Skeletal muscle tissue (tissue), 4 donors: ENCODE results near the gene AGT. TPM values are rescaled to one million over a fixed set of nuclear protein-coding genes. Genes with fewer than 3 reads are reported as not detected.
"Not testable (repeated sequence)": the region's sequence is repeated elsewhere in the genome, so short reads cannot be mapped to it uniquely, and the experiment has no call there.

Source experiments
- H3K27ac ChIP-seq: one replicate; pipeline ENCODE4 v1.7.0; 2013; ENCODE audit warnings: mild to moderate bottlenecking, low read depth, low read length, inconsistent platforms
- H3K27me3 ChIP-seq, 3 donors: one replicate each; pipeline ENCODE4 v1.7.0; 2013; ENCODE audit warnings: low read length in 3 of 3; ENCODE audit not compliant: control insufficient read depth in 3 of 3, insufficient read depth in 3 of 3
- H3K36me3 ChIP-seq, 3 donors: one replicate each; pipeline ENCODE4 v1.7.0; 2013; ENCODE audit warnings: low read length in 3 of 3; ENCODE audit not compliant: control insufficient read depth in 3 of 3, insufficient read depth in 3 of 3
- H3K4me1 ChIP-seq, 3 donors: one replicate each; pipeline ENCODE4 v1.7.0; 2013; ENCODE audit warnings: low read length in 3 of 3, mild to moderate bottlenecking in 3 of 3; ENCODE audit not compliant: control insufficient read depth in 3 of 3, insufficient read depth in 3 of 3
- H3K4me3 ChIP-seq, 3 donors: one replicate each; pipeline ENCODE4 v1.7.0; 2013; ENCODE audit warnings: low read length in 3 of 3
- H3K9ac ChIP-seq, 3 donors: one replicate each; pipeline ENCODE4 v1.7.0; 2013; ENCODE audit warnings: low read length in 3 of 3, mild to moderate bottlenecking in 3 of 3, moderate library complexity in 2 of 3, low read depth in 1 of 3
- H3K9me3 ChIP-seq, 3 donors: one replicate each; pipeline ENCODE4 v1.7.0; 2013; ENCODE audit warnings: low read length in 3 of 3; ENCODE audit not compliant: control insufficient read depth in 3 of 3
- total RNA-seq: library from RNA; depleted of rRNA; stranded (reverse); fragments of >200 nt; gene quantifications from one replicate; pipeline ENCODE4 v1.2.3, GENCODE V29; 2014
- donor health status: Osteomylitis.

The AGT gene
- total RNA-seq, 1 donor from 2014 or later: 10.4 TPM

DNA sequence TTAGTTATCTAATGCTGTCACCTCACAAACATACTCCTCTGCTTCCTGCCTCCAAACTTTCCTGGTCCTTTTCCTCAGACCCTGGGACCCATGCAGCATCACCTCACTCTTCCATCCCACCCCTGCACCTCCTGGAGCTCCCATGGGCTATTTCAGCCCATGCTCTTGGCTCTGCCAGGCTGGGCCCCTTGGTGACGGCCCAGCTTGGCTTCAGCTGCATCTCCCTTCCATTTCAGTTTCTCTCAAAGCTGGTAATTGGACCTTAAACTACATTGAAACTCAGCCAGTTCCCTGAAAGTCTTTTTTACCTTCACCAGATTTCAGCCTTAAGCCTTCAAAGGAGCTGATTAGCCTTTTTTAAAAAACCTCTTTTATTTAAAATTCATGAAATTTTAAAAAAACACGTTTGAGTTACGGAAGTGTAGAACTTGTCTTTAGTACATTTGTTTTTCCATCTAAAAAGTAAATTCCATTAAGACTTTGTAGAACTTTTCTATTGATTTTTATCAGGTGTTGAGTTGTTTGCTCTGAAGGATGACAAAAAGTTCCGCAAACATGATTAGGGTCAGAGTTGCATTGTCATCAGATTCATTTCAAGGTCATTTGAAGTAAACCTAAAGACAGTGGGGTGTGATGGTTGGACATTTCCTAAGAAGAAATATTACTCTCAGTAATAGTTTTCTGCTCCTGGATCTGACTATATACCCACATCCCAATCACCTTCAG, 33.5 kb downstream of the AGT start:
- H3K4me3 ChIP-seq: no peak overlapping the region
- no peak overlapping the region for H3K9ac ChIP-seq
- H3K4me1 ChIP-seq: peaks cover 14 to 16% (median 16%) of the 10 kb centered on the region in 3 donors
- peaks cover 24 to 60% (median 44%) of the 10 kb centered on the region in 3 donors for H3K36me3 ChIP-seq
- H3K27me3 ChIP-seq: no peaks in the 10 kb centered on the region
- H3K27ac ChIP-seq: no peak overlapping the region
- H3K9me3 ChIP-seq: no peaks in the 10 kb centered on the region

GRCh38 chr1:230679825-230680224, 34.1 kb downstream of the AGT start:
- Histone ChIP-seq H3K9me3 (no peaks in the 10 kb centered on the region), H3K27me3 (no peaks in the 10 kb centered on the region), H3K4me1 (peaks cover 14 to 16% (median 16%) of the 10 kb centered on the region in 3 donors), H3K27ac (no peak overlapping the region), H3K36me3 (peaks cover 21 to 57% (median 39%) of the 10 kb centered on the region in 3 donors), H3K4me3 (no peak overlapping the region), H3K9ac (no peak overlapping the region)

GRCh38 chr1:230679192-230679591, 34.7 kb downstream of the AGT start:
- no peak overlapping the region for H3K4me3 ChIP-seq
- H3K9me3 ChIP-seq: no peaks in the 10 kb centered on the region
- H3K9ac ChIP-seq: no peak overlapping the region
- no peak overlapping the region for H3K27ac ChIP-seq
- H3K36me3 ChIP-seq: peaks cover 20 to 57% (median 34%) of the 10 kb centered on the region in 3 donors
- no peaks in the 10 kb centered on the region for H3K27me3 ChIP-seq
- H3K4me1 ChIP-seq: peaks cover 14 to 16% (median 16%) of the 10 kb centered on the region in 3 donors

- Histone ChIP-seq H3K4me3 (no peak overlapping the region), H3K36me3 (peaks cover 25 to 57% (median 39%) of the 10 kb centered on the region in 3 donors), H3K4me1 (peaks cover 8% of the 10 kb centered on the region in 3 donors), H3K9me3 (no peaks in the 10 kb centered on the region), H3K9ac (no peak overlapping the region), H3K27ac (no peak overlapping the region), H3K27me3 (no peaks in the 10 kb centered on the region)
Measured at GRCh38 chr1:230677200-230677599, 36.7 kb downstream of the AGT start.

DNA sequence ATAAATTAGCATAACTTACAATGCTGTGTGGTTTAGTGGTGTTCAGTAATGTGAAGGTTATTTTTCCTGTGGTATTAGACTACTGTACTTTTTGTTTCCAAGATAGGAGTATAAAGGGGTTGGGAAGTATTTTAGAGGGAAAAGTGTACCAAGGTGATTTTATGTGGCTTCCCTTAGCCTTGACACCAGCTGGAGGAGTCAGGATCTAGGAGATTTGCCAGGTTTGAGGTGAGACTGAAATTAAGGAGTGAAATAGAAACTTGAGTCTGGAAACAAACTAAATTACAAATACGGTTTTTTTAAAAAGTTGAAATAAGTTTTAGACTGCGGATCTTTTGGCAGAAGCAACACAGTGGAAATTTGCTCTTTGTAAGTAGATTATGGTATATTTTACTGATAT, 39.3 kb downstream of the AGT start:
- H3K36me3 ChIP-seq: peaks cover 35 to 65% (median 49%) of the 10 kb centered on the region in 3 donors
- no peak overlapping the region for H3K27ac ChIP-seq
- H3K9ac ChIP-seq: no peak overlapping the region
- H3K27me3 ChIP-seq: no peaks in the 10 kb centered on the region
- H3K4me3 ChIP-seq: no peak overlapping the region
- no peaks in the 10 kb centered on the region for H3K4me1 ChIP-seq
- H3K9me3 ChIP-seq: no peaks in the 10 kb centered on the region

DNA sequence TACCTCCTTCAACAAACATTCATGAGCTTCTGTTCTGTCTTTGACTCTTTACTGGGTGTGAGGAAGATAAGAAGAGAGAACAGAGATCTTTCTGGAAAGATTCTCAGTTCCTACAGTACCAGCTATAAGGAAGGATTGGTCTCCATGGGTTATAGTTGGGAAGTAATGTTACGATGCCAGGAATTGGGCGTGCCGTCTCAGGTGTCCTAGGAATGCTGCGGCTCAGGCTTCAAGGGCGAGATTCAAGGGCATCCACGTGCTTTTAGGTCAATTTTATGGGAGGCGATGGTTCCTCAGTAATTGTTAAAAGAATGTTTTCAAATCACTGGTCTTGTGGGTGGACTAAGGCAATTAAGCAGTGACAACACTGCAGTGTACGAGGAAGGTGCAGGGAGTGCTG, 44.4 kb downstream of the AGT start:
- no peak overlapping the region for H3K4me3 ChIP-seq
- H3K9ac ChIP-seq: no peak overlapping the region
- H3K36me3 ChIP-seq: peaks cover 42 to 71% (median 66%) of the 10 kb centered on the region in 3 donors
- H3K4me1 ChIP-seq: no peaks in the 10 kb centered on the region
- H3K27me3 ChIP-seq: no peaks in the 10 kb centered on the region
- no peaks in the 10 kb centered on the region for H3K9me3 ChIP-seq
- no peak overlapping the region for H3K27ac ChIP-seq

DNA sequence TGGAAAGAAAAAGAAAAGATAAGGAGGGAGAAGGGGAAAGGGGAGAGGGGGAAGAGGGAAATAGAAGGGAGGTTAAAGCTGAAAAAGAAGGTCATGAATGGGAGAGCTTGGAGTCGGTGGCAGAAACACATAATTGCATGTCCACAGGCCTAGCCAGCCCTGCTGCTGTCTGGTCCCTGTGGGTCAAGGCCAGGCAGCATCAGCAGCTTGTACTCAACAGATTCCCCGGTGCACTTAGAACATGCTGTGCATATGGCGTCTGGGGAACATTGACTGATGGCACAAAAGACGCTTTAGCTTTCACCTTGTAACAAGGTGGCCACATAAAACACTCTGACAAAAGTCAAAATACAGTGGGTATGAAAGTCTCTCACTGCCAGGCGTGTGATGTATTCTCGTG, 45.7 kb downstream of the AGT start:
- Histone ChIP-seq H3K4me1 (no peaks in the 10 kb centered on the region), H3K36me3 (peaks cover 42 to 67% (median 67%) of the 10 kb centered on the region in 3 donors), H3K9me3 (no peaks in the 10 kb centered on the region), H3K27me3 (no peaks in the 10 kb centered on the region), H3K4me3 (no peak overlapping the region), H3K9ac (no peak overlapping the region), H3K27ac (no peak overlapping the region)

DNA sequence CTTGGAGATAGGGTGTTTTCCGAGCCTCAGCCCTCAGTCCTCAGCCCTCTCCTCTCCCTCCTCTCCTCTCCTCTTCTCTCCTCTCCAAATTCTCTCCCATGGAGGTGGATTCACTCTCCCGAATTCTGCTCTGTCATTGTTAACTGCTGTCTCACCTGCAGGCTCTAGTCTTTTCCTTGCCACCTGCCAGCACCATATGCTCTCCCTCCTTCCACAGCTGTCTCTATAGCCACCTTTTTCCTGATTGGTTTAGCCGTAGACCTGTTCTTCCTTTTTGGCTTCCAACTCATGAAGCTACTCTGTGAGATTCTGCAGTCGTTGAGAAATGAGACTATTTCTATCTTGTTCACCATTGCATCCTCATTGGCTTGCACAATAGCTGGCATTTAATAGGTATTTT, 51.9 kb downstream of the AGT start:
- Histone ChIP-seq H3K9me3 (no peaks in the 10 kb centered on the region), H3K9ac (no peak overlapping the region), H3K4me1 (no peaks in the 10 kb centered on the region), H3K27ac (no peak overlapping the region), H3K36me3 (peaks cover 13 to 52% (median 43%) of the 10 kb centered on the region in 3 donors), H3K27me3 (no peaks in the 10 kb centered on the region), H3K4me3 (no peak overlapping the region)

DNA sequence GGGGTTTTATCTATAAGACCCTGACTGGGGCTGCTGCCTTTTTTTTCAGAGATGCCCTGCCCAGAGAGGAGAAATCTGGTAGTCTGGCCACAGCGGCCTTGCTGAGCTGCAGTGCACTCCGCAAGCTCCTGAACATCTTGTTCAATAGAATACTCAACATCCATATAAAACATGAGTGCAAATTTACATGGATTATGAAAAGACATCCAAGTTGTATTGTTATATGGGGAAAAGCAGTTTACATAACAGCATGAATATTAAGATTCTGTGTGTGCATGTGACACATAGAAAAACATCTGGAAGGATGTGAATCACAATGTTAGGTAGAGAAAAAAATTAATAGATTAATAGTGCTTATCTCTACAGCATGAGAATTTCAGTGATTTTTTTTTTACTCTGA, 55.2 kb downstream of the AGT start:
- peaks cover 4 to 27% (median 19%) of the 10 kb centered on the region in 3 donors for H3K36me3 ChIP-seq
- no peak overlapping the region for H3K9ac ChIP-seq
- H3K27me3 ChIP-seq: no peaks in the 10 kb centered on the region
- H3K9me3 ChIP-seq: no peaks in the 10 kb centered on the region
- no peaks in the 10 kb centered on the region for H3K4me1 ChIP-seq
- no peak overlapping the region for H3K4me3 ChIP-seq
- H3K27ac ChIP-seq: no peak overlapping the region

DNA sequence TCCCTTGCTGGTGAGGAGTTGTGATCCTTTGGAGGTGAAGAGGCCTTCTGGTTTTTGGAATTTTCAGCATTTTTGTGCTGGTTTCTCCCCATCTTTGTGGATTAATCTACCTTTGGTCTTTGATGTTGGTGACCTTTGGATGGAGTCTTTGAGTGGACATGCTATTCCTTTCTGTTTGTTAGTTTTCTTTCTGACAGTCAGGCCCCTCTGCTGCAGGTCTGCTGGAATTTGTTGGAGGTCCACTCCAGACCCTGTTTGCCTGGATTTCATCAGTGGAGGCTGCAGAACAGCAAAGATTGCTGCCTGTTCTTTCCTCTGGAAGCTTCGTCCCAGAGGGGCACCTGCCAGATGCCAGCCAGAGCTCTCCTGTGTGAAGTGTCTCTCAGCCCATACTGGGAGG, 55.8 kb downstream of the AGT start:
- H3K27me3 ChIP-seq, H3K27ac ChIP-seq, H3K9me3 ChIP-seq, H3K4me1 ChIP-seq, H3K4me3 ChIP-seq, H3K9ac ChIP-seq: not testable (repeated sequence)
- peaks cover 4 to 27% (median 19%) of the 10 kb centered on the region in 3 donors for H3K36me3 ChIP-seq
